SIG-M5 treated with dmso at 0.1 percent for 504 hours (cell line): ENCODE data around the gene UBXN7.
A peak's percentile ranks its signal among the peaks of the same experiment; 100 is the strongest.
"Not testable (repeated sequence)": the region's sequence is repeated elsewhere in the genome, so short reads cannot be mapped to it uniquely, and the experiment has no call there.

Source experiments
- DNase-seq: peaks from one replicate; lab custom pipeline; 2025; ENCODE audit not compliant: unreplicated experiment; lab: John Stamatoyannopoulos, UW

The UBXN7 gene, protein sequence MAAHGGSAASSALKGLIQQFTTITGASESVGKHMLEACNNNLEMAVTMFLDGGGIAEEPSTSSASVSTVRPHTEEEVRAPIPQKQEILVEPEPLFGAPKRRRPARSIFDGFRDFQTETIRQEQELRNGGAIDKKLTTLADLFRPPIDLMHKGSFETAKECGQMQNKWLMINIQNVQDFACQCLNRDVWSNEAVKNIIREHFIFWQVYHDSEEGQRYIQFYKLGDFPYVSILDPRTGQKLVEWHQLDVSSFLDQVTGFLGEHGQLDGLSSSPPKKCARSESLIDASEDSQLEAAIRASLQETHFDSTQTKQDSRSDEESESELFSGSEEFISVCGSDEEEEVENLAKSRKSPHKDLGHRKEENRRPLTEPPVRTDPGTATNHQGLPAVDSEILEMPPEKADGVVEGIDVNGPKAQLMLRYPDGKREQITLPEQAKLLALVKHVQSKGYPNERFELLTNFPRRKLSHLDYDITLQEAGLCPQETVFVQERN

DNA sequence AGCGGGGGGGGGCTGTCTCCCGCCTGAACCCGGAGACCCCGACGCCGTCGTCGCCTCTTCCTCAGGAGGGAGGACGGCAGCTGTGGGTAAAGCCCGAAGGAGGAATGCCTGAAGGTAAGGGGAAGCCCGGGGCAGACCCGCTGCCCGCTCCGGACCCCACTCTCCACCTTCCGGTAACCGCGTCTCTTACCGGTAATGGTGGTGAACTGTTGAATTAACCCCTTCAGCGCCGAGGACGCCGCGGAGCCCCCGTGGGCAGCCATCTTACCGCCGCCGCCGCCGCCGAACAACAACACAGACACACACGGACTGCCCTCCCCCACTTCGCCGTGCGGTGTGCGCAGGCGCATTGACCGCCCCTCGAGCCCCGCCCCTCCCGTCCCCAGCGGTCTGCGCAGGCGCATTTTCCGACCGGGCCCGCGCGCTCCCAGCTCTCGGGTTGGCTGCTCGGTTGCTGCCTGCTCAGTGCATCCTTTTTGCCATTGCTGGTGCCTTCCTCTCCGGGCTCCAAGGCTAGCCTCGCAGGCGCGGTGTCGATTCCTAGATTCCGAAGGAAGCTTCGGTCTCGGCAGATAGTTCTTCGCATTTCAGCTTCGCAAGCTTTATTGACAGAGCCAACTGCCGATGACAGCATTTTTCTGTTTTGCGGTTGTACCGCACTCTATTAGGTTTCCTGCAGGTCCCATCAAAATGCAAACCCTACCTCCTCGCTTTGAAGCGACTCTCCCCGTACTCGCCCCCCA is at the start of gene UBXN7:
UBXN7 (minus strand) TSS at position 291 of the 743 bp plus-strand sequence; CDS start at position 263, 28 bp downstream.
- DNase-seq, result peak; percentile 89

DNA sequence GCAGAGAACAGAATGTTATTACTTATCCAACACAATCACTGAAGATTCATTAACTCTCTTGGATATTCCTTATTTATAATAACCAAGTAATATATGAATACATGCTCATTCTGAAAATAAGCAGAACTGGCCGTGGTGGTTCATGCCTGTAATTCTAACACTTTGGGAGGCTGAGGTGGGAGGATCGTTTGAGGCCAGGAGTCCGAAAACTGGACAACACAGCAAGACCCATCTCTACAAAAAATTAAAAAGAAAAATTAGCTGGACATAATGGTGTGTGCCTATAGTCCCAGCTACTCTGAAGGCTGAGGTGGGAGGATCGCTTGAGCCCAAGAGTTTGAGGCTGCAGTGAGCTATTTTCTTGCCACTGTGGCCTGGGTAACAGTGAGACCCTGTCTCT is 45.5 kb upstream of the UBXN7 start:
- DNase-seq, result no peak

DNA sequence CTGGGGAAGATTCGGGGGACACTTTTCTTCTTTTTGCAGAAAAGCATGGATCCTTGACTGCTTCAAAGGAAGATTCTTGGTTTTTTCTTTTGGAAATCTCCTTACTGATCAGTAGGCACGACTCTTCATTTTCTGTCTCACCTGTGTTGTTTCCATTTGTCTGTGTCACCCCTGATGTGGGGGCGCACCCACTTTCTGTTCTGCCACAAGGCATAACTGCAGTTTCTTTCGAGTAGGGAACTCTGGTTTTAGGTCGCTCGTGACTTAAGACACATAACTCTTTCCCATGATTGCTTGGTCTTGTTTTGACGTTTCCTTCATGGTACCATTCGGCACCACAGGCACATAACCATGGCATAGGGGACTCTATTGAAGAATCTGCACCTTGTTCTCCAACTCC is 40.1 kb upstream of the UBXN7 start:
- no peak for DNase-seq

DNA sequence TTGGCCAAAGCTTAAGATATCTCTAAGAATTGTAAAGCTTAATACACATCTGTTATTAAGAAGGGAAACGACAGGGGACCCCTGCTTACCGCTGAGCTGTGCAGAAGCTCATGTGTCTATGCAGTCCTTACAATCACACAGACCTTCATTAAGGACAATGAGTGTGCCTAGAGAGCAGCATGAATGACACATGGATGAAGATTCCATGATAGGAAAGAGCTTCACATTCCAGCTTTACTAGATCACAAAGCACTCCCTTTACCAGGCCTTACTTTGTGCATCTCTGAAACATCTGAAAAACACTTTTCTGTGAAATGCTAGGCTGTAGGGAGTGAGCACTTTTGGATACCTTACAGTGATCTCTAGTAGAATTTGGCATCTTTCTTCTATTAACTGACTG is 39.3 kb upstream of the UBXN7 start:
- DNase-seq, result no peak

DNA sequence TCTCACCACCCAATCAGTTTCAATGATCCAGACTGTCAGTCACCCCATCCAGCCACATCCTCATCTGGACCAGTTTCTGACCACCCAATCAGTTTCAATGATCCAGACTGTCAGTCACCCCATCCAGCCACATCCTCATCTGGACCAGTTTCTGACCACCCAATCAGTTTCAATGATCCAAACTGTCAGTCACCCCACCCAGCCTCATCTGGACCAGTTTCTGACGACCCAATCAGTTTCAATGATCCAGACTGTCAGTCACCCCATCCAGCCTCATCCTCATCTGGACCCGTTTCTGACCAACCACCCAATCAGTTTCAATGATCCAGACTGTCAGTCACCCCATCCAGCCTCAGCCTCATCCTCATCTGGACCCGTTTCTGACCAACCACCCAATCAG is 38.0 kb upstream of the UBXN7 start:
- not testable (repeated sequence) for DNase-seq

DNA sequence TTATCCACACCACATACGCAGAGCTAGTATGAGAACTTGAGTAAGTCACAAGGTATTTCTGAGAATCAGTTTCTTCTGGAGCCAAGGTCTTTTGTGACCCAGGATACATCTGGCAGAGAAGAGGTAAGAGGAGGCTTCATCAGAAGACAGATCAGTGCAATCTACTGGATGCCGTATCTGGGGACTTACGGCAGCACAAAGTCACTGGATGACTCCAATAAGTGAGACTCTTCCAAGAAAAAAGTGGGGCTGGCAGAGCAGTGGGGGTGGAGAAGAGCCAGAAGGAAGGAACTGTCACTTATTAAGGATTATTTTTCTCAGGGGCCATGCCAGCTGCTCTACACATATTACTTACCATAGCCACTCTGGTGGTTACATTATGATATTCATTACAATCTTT is 31.6 kb upstream of the UBXN7 start:
- no peak for DNase-seq

DNA sequence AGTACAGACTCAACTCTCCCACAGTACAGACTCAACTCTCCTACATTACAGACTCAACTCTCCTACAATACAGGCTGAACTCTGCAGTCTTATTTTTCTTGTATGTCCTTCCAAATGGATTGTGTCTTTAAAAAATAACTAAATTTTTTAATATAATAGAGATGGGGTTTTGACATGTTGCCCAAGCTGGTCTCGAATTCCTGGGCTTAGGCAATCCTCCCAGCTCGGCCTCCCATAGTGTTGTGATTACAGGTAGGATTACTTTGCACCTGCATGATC is 31.2 kb upstream of the UBXN7 start:
- DNase-seq, result no peak

DNA sequence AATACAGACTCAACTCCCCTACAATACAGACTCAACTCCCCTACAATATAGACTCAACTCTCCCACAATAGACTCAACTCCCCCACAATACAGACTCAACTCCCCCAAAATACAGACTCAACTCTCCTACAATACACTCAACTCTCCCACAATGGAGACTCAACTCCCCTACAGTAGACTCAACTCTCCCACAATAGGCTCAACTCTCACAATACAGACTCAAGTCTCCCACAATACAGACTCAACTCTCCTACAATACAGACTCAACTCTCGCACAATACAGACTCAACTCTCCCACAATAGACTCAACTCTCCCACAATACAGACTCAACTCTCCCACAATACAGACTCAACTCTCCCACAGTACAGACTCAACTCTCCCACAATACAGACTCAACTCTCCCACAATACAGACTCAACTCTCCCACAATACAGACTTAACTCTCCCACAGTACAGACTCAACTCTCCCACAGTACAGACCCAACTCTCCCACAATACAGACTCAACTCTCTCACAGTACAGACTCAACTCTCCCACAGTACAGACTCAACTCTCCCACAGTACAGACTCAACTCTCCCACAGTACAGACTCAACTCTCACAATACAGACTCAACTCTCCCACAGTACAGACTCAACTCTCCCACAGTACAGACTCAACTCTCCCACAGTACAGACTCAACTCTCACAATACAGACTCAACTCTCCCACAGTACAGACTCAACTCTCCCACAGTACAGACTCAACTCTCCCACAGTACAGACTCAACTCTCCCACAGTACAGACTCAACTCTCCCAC is 30.7 kb upstream of the UBXN7 start:
- not testable (repeated sequence) for DNase-seq

DNA sequence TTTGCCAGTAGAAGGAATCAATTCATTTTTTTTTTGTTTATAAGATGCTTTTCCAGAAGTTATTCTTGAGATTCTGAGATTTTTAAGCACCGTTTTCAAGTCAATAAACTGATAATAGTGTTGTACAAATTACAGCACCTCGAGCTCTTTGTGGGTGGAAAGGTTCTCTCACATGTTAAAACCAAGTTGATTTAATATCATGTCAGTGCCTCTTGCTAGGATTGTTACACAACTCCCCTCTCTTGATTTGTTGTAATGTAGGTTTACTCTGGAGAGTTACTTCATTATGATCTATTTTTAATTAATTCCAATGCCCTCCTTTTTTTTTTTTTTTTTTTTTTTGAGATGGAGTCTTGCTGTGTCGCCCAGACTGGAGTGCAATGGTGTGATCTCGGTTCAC is 25.8 kb upstream of the UBXN7 start:
- peak; percentile 30 for DNase-seq

DNA sequence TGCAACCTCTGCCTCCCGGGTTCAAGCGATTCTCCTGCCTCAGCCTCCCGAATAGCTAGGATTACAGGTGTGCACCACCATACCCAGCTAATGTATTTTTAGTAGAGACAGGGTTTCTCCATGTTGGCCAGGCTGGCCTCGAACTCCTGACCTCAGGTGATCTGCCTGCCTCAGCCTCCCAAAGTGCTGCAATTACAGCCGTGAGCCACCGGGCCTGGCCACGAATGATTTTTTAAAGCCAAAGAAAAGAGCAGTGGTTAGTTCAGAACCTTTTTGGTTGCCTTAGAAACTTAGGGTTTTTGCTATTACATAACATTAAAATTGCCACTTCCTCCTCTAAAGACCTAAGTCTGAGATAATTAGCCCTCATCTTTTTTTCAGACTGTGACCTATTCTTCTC is 25.2 kb upstream of the UBXN7 start:
- DNase-seq, result peak; percentile 94

DNA sequence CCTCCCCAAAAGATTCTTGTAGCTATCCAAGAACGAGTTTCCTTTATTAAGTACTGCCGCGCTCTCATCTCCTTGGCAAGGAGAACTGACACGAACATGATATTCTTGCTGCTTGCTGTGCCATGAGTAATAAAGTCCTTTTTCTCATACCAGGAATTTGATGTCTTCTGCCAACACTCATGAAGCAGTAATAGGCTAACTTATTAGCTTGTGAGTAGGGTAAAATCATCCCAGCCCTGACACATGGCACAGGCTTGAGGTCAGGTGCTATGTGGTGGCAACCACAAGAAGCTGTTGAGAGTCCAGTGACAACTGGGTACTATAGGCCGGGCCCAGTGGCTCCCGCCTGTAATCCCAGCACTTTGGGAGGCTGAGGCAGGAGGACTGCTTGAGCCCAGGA is 22.7 kb upstream of the UBXN7 start:
- DNase-seq, result no peak

DNA sequence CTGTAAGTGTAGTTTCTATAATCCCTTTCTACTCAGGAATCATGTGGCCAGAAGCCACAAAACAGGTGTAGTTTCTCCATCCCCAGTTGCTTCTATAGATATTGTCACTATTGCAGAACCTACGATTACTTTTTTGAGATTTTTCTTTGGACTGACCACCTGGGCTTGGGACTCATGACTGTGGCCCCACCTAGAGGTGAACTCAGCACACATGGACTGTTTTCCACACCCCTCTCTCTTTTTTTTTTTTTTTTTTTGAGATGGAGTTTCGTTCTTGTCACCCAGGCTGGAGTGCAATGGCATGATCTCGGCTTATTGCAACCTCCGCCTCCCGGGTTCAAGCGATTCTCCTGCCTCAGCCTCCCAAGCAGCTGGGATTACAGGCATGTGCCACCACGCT is 13.2 kb upstream of the UBXN7 start:
- not testable (repeated sequence) for DNase-seq

DNA sequence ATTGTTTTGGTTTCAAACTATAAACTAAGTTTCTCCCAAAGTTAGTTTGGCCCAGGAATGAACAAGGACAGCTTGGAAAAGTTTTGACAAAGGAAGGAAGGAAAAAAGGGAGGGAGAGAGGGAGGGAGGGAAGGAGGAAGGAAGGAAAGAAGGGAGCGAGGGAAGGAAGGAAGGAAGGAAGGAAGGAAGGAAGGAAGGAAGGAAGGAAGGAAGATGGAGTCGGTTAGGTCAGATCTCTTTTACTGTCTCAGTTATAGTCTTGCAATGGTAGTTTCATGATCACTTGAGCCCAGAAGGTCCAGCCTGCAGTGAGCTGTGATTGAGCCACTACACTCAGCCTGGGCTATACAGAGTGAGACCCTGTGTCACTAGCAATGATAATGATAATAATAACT is 12.3 kb upstream of the UBXN7 start:
- DNase-seq, result no peak

DNA sequence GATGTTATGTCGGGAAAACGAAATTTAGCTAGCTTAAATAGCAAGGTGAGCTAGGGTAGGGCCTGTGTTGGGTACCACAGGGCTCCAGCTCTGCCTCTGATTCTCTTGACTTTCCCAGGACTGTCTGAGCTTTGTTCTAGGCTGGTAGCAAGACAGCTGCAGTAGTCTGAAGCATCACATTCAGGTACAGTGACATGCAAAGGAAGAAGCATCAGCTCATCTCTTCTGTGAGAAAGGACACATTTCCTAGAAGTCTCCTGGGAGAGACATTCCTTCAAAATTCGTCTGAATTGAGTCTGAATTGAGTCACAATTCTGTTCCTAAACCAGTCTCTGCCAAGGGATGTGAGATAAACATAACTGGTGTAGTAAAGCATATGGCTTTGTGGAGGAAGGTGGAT is 8.5 kb upstream of the UBXN7 start:
- DNase-seq, result no peak

DNA sequence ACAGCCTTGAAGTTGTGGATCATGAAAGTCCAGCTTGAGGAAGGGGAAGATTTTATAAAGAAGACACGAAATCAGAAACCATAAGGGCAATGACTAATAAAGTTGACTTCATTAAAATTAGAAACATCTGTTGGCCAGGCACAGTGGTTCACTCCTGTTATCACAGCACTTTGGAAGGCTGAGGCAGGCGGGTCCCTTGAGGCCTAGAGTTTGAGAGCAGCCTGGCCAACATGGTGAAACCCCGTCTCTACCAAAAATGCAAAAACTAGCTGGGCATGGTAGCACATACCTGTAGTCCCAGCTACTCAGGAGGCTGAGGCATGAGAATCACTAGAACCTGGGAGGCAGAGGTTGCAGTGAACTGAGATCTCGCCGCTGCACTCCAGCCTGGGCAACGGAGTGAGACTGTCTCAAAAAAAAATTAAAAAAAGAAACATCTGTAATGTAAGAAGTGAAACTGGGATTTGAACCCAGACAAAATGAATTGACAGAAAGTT is 7.9 kb upstream of the UBXN7 start:
- DNase-seq, result no peak

DNA sequence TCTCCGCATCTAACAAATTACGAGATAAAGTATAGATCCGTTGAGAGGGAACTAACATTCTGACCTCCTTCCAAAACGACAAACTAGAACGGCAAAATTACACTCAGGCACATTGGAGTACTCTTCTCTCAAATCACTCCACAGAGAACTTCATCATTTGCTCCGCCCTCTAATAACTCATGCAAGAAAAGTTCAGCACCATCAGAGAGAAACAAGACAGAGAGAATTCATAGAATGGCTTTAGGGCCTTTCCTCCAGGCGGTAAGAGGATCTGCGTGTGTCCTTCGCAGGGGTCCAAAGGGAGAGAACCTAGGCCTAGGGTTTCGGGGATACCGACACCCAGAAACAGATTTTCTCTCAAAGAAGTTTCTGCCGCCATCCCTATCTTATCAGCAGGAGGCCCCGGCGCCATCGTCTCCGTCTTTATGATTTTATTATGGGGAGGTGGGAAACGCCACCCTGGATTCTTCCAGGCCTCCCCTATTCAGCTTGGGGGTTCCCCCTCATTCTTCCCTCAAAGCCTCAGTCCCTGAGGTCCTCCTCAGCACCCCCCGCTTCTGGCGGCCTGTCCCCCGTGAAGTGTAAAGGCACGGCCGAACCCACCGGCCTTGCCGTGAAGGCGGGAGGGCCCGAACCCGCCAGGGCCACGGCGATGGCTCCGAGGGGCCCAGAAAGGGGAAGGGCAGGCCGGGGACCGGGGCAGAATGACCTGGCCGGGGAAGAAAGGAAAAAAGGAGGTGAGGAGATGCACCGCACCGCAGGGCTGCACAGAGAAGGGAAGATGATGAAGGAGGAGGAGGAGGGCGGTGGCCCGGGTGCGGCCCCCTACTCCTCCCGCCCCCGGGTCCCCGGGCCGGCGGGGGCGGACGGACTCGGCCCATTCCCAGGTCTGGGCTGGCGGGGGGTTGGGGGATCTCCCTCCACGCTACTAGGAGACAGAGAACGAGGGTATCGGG is 768 bp downstream of the UBXN7 start:
- peak; percentile 67 for DNase-seq

DNA sequence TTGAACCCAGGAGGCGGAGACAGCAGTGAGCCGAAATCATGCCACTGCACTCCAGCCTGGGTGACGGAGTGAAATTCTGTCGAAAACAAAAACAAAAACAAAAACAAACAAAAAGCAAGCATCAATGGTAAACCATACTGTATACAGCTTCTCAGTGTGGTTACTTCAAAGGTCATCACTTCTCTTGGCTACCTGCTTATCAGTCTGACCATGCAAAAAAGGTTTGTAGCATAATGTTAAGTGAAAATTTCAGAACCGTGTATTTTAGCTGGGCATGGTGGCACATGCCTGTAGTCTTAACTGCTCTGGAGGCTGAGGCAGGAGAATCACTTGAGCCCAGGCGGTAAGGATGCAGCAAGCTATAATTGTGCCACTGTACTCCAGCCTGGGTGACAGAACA is 4.2 kb downstream of the UBXN7 start:
- no peak for DNase-seq

DNA sequence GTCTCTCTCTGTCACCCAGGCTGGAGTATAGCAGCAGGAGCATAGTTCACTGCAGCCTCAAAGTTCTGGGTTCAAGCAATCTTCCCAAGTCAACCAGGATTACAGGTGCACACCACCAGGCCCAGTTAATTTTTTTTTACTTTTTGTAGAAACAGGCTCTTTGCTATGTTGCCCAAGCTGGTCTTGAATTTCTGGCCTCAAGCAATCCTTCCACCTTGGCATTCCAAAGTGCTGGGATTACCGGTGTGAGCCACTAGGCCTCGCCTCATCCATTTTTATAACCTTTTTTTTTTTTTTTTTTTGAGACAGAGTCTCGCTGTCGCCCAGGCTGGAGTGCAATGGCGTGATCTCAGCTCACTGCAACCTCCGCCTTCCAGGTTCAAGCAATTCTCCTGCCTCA is 7.8 kb downstream of the UBXN7 start:
- DNase-seq, result not testable (repeated sequence)

DNA sequence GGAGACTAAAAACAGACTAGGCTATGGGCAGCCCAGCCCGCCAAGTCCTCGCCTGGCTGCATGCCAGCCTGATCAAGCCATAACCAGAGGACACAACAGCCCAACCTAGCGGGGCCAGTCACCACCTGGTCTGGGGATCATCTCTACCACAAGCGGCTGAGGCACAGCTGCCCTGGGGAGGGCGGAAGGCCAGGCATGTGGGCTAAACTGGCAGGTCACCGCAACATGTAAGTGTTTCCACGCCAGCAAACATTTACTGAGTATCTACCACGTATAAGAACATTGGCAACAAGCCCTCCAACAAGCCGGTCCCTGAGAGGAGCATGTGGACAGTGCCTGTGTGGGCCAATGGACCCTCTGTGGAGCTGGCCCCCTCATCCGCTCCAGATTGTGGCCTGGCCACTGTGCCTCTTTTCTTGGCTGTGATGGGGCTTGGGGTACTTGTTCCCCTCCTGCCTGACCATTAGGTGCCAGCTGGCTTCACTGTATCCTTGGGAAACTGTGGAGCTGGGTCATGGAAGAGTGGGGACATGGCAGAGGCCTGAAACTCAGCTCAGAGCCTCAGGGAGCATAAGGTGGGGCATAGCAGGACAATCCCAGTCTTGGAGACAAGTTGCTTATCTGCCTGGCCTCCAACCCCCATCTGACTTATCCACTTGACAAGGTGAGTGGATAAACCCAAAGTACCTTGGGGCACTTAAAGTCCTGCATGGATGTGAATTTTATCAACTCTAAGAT is 9.0 kb downstream of the UBXN7 start:
- DNase-seq, result no peak

DNA sequence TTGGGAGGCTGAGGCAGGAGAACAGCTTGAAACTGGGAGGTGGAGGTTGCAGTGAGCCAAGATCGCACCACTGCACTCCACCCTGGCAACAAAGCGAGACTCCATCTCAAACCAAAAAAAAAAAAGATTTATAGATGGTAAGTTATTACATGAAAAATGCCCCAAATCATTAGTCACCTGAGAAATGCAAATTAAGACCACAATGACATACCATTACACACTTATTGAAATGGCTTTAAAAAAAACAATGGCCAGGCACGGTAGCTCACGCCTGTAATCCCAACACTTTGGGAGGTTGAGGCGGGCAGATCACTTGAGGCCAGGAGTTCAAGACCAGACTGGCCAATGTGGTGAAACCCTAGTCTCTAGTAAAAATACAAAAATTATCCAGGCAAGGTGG is 10.6 kb downstream of the UBXN7 start:
- not testable (repeated sequence) for DNase-seq
